Esophagus squamous epithelium (tissue), 5 donors: Measurements from ENCODE around the gene PGBD1. TPM values are rescaled to one million over a fixed set of nuclear protein-coding genes. Genes with fewer than 3 reads are reported as not detected.
"Not testable (repeated sequence)": the region's sequence is repeated elsewhere in the genome, so short reads cannot be mapped to it uniquely, and the experiment has no call there.

Experiments
- DNase-seq: peaks from one replicate; lab custom pipeline; 2025; lab: John Stamatoyannopoulos, UW
- H3K27ac ChIP-seq, 4 donors: fragments of 200-600 bp; sonication (generic); one replicate each; pipeline ENCODE4 v1.5.1; 2016 to 2019; ENCODE audit warnings: mild to moderate bottlenecking in 1 of 4
- H3K27me3 ChIP-seq, 4 donors: fragments of 200-600 bp; sonication (generic); 1 replicate in 3 of 4; 2 replicates in 1 of 4; pipeline versions ENCODE4 v1.5.1 to v1.6.0; 2017 to 2021; ENCODE audit warnings: antibody characterized with exemption in 1 of 4
- H3K36me3 ChIP-seq, 3 donors: fragments of 200-600 bp; sonication (generic); one replicate each; pipeline ENCODE4 v1.5.1; 2016 to 2019
- H3K4me1 ChIP-seq, 3 donors: fragments of 200-600 bp; sonication (generic); one replicate each; pipeline ENCODE4 v1.5.1; 2017 to 2019
- H3K4me3 ChIP-seq, 4 donors: fragments of 200-600 bp; sonication (generic); 1 replicate in 3 of 4; 2 replicates in 1 of 4; pipeline ENCODE4 v1.5.1; 2016 to 2019; ENCODE audit warnings: mild to moderate bottlenecking in 2 of 4, moderate library complexity in 1 of 4
- H3K9me3 ChIP-seq, 3 donors: fragments of 200-600 bp; sonication (generic); one replicate each; pipeline ENCODE4 v1.5.1; 2016 to 2019
- POLR2A ChIP-seq, 4 donors: fragments of 450-650 bp; IDR thresholded peaks; one replicate each; pipeline ENCODE4 v1.6.1; 2017; ENCODE audit warnings: antibody characterized with exemption in 4 of 4, mild to moderate bottlenecking in 4 of 4, moderate library complexity in 3 of 4
- WGBS, 2 donors: methylation state at CpG; one replicate each; pipeline ENCODE4 v1.1.5; 2018; 5-methylcytosine and 5-hydroxymethylcytosine counted together
- intact Hi-C: fragments of 100-400 bp; cut with DNase I; formaldehyde crosslinking; loops from one replicate; pipeline ENCODE4 v1.15.0; 2022
- total RNA-seq, 4 donors: library from RNA; depleted of rRNA; stranded (reverse); fragments of >200 nt; gene quantifications; one replicate each; pipeline ENCODE4 v1.1.0, GENCODE V29; 2016
- TF ChIP-seq, protein P1 (sequence below), 6 experiments: fragments of 450-650 bp in 4 of 6; fragments of 200-600 bp in 2 of 6; sonication (generic) in 2 of 6; IDR thresholded peaks; one replicate each; pipeline ENCODE4 v1.5.1; 2016 to 2019; ENCODE audit warnings: antibody characterized with exemption in 6 of 6, mild to moderate bottlenecking in 4 of 6, moderate library complexity in 4 of 6
- donor health status: DM: yes; HTN: yes; CAD: no.

The PGBD1 gene
- total RNA-seq, 4 donors from 2014 or later = 0.61 to 3.1 (median 1.3) TPM

GRCh38 chr6:28282926-28283325, 1.6 kb downstream of the PGBD1 start:
- 82 to 94% methylated on average over 2 of the region's 2 CpGs for WGBS, 2 donors
- Histone ChIP-seq H3K4me3 (no peak overlapping the region), H3K27me3 (no peaks in the 10 kb centered on the region), H3K27ac (no peak overlapping the region), H3K36me3 (peaks cover 0 to 45% (median 0%) of the 10 kb centered on the region in 3 donors), H3K9me3 (no peaks in the 10 kb centered on the region), H3K4me1 (peaks cover 0 to 19% (median 0%) of the 10 kb centered on the region in 3 donors)
- DNase-seq = no peak
- intact Hi-C loops = no loop called here
- TF ChIP-seq POLR2A (IDR thresholded peaks at IDR 0.05) = no peak
- TF ChIP-seq, protein P1, sequence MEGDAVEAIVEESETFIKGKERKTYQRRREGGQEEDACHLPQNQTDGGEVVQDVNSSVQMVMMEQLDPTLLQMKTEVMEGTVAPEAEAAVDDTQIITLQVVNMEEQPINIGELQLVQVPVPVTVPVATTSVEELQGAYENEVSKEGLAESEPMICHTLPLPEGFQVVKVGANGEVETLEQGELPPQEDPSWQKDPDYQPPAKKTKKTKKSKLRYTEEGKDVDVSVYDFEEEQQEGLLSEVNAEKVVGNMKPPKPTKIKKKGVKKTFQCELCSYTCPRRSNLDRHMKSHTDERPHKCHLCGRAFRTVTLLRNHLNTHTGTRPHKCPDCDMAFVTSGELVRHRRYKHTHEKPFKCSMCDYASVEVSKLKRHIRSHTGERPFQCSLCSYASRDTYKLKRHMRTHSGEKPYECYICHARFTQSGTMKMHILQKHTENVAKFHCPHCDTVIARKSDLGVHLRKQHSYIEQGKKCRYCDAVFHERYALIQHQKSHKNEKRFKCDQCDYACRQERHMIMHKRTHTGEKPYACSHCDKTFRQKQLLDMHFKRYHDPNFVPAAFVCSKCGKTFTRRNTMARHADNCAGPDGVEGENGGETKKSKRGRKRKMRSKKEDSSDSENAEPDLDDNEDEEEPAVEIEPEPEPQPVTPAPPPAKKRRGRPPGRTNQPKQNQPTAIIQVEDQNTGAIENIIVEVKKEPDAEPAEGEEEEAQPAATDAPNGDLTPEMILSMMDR (IDR thresholded peaks at IDR 0.05) = no peak

DNA sequence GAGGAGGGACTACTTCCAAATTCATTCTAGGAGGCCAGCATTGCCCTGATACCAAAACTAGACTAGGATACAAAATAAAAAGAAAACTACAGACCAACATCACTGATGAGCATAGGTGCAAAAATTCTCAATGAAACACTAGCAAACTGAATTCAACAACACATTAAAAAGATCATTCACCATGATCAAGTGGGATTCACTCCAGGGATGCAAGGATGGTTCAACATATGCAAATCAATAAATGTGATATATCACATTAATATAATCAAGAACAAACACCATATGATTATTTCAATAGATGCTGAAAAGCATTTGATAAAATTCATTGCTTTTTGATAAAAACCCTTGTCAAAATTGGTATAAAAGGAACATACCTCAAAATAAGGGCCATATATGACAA, 10.2 kb downstream of the PGBD1 start:
- no peak for TF ChIP-seq POLR2A (IDR thresholded peaks at IDR 0.05)
- TF ChIP-seq, protein P1 (IDR thresholded peaks at IDR 0.05) = no peak
- H3K4me1 ChIP-seq = no peaks in the 10 kb centered on the region

DNA sequence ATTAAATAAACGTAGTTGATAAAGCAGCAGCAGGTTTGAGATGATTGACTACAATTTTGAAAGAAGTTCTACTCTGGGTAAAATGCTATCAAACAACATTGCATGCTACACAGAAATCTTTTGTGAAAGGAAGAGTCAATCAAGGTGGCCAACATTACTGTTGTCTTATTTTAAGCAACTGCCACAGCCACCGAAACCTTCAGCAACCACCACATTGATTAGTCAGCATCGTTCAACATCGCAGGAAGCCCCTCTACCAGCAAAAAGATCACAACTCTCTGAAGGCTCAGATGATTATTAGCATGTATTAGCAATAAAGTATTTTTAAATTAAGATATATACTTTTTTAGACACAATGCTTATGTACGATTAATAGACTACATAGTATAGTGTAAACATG, 14.0 kb downstream of the PGBD1 start:
- WGBS, 2 donors = 84 to 85% methylated on average over 5 of the region's 5 CpGs
- H3K27me3 ChIP-seq = no peaks in the 10 kb centered on the region
- H3K9me3 ChIP-seq = no peaks in the 10 kb centered on the region
- TF ChIP-seq, protein P1 (IDR thresholded peaks at IDR 0.05) = no peak
- TF ChIP-seq POLR2A (IDR thresholded peaks at IDR 0.05) = no peak
- intact Hi-C loops = no loop called here
- no peak overlapping the region for H3K27ac ChIP-seq
- H3K36me3 ChIP-seq = peaks cover 0 to 32% (median 0%) of the 10 kb centered on the region in 3 donors
- H3K4me1 ChIP-seq = no peaks in the 10 kb centered on the region
- no peak for DNase-seq
- no peak overlapping the region for H3K4me3 ChIP-seq

More for the DNA sequence above, 10.2 kb downstream of the PGBD1 start:
- no peak for DNase-seq
- Histone ChIP-seq H3K27ac (no peak overlapping the region), H3K9me3 (no peaks in the 10 kb centered on the region), H3K4me3 (no peak overlapping the region), H3K27me3 (no peaks in the 10 kb centered on the region), H3K36me3 (peaks cover 0 to 38% (median 0%) of the 10 kb centered on the region in 3 donors)
- intact Hi-C loops = no loop called here

DNA sequence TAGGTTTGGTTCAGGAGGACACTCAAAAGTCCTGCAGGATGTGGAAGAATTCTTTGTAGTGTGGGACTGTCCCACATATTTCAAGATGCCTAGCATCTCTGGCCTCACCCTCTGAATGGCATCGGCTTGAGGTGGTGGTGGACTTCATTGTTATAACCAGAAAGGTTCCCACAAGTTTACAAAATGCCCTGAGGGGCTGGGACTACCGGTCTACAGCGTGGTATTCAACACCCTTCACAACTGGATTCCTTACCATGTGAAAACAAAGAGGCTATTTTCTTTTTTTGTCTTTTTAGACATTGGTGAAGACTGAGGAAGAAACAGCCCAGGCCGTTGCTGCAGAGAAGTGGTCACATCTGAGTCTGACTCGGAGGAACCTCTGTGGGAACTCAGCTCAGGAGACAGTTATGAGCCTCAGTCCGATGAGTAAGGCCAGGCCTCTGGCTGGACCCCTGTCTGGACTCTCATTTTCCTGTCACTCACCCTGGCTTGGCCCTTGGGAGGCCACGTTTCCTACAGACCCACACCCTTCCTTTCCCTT, 15.2 kb downstream of the PGBD1 start:
- no peak overlapping the region for H3K27ac ChIP-seq
- WGBS, 2 donors = 79 to 85% methylated on average over 6 to 7 of the region's 7 CpGs
- DNase-seq = no peak
- peaks cover 0 to 44% (median 0%) of the 10 kb centered on the region in 3 donors for H3K36me3 ChIP-seq
- TF ChIP-seq, protein P1 (IDR thresholded peaks at IDR 0.05) = no peak
- no peak for TF ChIP-seq POLR2A (IDR thresholded peaks at IDR 0.05)
- no peaks in the 10 kb centered on the region for H3K4me1 ChIP-seq
- no peaks in the 10 kb centered on the region for H3K9me3 ChIP-seq
- no peak overlapping the region for H3K4me3 ChIP-seq
- intact Hi-C loops = no loop called here
- H3K27me3 ChIP-seq = no peaks in the 10 kb centered on the region

GRCh38 chr6:28303570-28303969, 22.2 kb downstream of the PGBD1 start:
- Histone ChIP-seq H3K4me1 (no peaks in the 10 kb centered on the region), H3K9me3 (peaks cover 0 to 9% (median 0%) of the 10 kb centered on the region in 3 donors), H3K27ac (no peak overlapping the region), H3K27me3 (no peaks in the 10 kb centered on the region), H3K4me3 (no peak overlapping the region), H3K36me3 (peaks cover 0 to 25% (median 0%) of the 10 kb centered on the region in 3 donors)
- intact Hi-C loops = no loop called here
- WGBS, 2 donors = 69 to 80% methylated on average over 3 of the region's 3 CpGs
- TF ChIP-seq POLR2A (IDR thresholded peaks at IDR 0.05) = no peak
- DNase-seq = no peak

DNA sequence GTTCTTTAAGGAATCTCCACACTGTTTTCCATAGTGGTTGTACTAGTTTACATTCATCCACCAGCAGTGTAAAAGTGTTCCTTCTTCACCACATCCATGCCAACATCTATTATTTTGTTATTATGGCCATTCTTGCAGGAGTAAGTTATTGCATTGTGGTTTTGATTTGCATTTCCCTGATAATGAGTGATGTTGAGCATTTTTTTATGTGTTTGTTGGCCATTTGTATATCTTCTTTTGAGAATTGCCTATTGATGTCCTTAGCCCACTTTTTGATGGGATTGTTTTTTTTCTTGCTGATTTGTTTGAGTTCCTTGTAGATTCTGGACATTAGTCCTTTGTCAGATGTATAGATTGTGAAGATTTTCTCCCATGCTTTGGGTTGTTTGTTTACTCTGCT, 25.0 kb downstream of the PGBD1 start:
- H3K27ac ChIP-seq, DNase-seq, H3K4me3 ChIP-seq, H3K36me3 ChIP-seq, intact Hi-C loops, H3K27me3 ChIP-seq, H3K4me1 ChIP-seq: not testable (repeated sequence)
- H3K9me3 ChIP-seq = peaks cover 0 to 11% (median 7%) of the 10 kb centered on the region in 3 donors
